Uterus (tissue), 2 donors: ENCODE data around the gene TAF8.

Experiments
- POLR2A ChIP-seq, 2 donors: fragments of 450-650 bp; IDR thresholded peaks; one replicate each; pipeline ENCODE4 v1.6.1; 2016; ENCODE audit warnings: antibody characterized with exemption in 2 of 2, mild to moderate bottlenecking in 1 of 2, moderate library complexity in 1 of 2
- TF ChIP-seq, protein P1 (sequence below), 4 experiments: fragments of 200-600 bp in 2 of 4; fragments of 450-650 bp in 2 of 4; sonication (generic) in 2 of 4; IDR thresholded peaks; one replicate each; pipeline ENCODE4 v1.5.1; 2016 to 2019; ENCODE audit warnings: antibody characterized with exemption in 4 of 4, mild to moderate bottlenecking in 2 of 4, moderate library complexity in 1 of 4

DNA sequence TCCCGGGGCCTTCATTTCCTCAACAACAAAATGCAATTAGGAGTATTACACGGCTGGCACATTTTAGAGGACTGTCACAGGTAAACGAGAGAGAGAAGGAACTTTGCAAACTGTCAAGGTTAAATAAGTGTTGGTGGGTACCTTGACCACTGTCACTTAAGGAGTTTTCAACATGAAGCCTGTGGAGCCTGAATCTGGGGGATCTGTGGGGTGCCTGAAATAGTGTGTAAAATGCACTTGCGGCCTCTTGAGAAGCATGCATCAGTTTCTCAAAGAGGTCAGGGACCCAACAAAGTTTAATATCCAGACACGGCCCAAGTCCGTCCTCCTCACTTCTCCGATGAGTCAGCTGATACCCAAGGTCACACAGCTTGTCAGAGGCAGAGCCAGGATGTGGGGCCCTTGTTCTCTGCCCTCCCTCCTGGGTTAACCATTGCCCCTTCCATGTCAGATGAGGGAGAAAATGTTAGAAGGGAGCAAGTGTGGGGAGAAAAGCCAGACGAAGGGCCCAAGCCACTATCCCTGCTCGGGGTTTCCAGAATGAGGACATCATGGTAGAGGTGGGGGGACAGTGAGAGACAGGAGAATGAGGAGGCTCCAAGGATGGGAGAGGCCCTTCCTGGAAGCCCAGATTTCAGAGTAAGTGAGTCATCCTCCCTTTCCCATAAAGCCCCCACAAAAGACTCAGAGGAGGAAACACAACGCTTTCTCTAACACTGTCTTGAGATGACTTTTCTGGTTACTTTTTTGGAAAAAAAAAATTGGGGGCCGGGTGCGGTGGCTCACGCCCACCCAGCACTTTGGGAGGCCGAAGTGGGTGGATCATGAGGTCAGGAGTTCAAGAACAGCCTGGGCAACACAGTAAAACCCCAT is 49.9 kb downstream of the TAF8 start:
- TF ChIP-seq, protein P1, sequence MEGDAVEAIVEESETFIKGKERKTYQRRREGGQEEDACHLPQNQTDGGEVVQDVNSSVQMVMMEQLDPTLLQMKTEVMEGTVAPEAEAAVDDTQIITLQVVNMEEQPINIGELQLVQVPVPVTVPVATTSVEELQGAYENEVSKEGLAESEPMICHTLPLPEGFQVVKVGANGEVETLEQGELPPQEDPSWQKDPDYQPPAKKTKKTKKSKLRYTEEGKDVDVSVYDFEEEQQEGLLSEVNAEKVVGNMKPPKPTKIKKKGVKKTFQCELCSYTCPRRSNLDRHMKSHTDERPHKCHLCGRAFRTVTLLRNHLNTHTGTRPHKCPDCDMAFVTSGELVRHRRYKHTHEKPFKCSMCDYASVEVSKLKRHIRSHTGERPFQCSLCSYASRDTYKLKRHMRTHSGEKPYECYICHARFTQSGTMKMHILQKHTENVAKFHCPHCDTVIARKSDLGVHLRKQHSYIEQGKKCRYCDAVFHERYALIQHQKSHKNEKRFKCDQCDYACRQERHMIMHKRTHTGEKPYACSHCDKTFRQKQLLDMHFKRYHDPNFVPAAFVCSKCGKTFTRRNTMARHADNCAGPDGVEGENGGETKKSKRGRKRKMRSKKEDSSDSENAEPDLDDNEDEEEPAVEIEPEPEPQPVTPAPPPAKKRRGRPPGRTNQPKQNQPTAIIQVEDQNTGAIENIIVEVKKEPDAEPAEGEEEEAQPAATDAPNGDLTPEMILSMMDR (IDR thresholded peaks at IDR 0.05), result no peak
- no peak for TF ChIP-seq POLR2A (IDR thresholded peaks at IDR 0.05)
